Neural cell (in vitro differentiated cells): ENCODE data around the gene PTPRG. TPM values are rescaled to one million over a fixed set of nuclear protein-coding genes. Genes with fewer than 3 reads are reported as not detected.

Source experiments
- H2AFZ ChIP-seq: fragments of 200-600, 300-800 bp; sonication (generic), shearing (Covaris generic); 2 replicates; pipeline ENCODE4 v1.6.0; 2014; ENCODE audit warnings: low read depth, mild to moderate bottlenecking, antibody characterized with exemption, low read length, moderate library complexity
- H3F3A ChIP-seq: fragments of 200-600 bp; shearing (Covaris generic); 2 replicates; pipeline ENCODE4 v1.6.1; 2016; ENCODE audit warnings: mild to moderate bottlenecking, moderate library complexity, mixed read lengths, antibody characterized with exemption, low read length; ENCODE audit not compliant: insufficient read depth, poor library complexity, severe bottlenecking
- H3K27ac ChIP-seq: fragments of 200-600, 300-800 bp; sonication (generic), shearing (Covaris generic); 2 replicates; pipeline ENCODE4 v1.5.1; 2014; ENCODE audit warnings: mild to moderate bottlenecking, low read length, moderate library complexity
- H3K27me3 ChIP-seq: fragments of 300-800, 200-600 bp; sonication (generic), shearing (Covaris generic); 2 replicates; pipeline ENCODE4 v1.6.0; 2014; ENCODE audit warnings: mild to moderate bottlenecking, low read depth, low read length, moderate library complexity; ENCODE audit not compliant: insufficient read depth
- H3K36me3 ChIP-seq: fragments of 300-800, 200-600 bp; sonication (generic), shearing (Covaris generic); 2 replicates; pipeline ENCODE4 v1.5.1; 2014; ENCODE audit warnings: mild to moderate bottlenecking, antibody characterized with exemption, low read length, moderate library complexity; ENCODE audit not compliant: insufficient read depth
- H3K4me2 ChIP-seq: fragments of 300-800, 200-600 bp; sonication (generic), shearing (Covaris generic); 2 replicates; pipeline ENCODE4 v1.6.0; 2014; ENCODE audit warnings: mild to moderate bottlenecking, low read length
- H3K4me3 ChIP-seq: fragments of 300-800, 200-600 bp; sonication (generic), shearing (Covaris generic); 2 replicates; pipeline ENCODE4 v1.5.1; 2014; ENCODE audit warnings: mild to moderate bottlenecking, low read length, moderate library complexity
- H3K79me2 ChIP-seq: fragments of 200-600 bp; shearing (Covaris generic); replicated peaks from 2 replicates; pipeline ENCODE4 v1.6.0; 2014; ENCODE audit warnings: mild to moderate bottlenecking, low read length, moderate library complexity; ENCODE audit not compliant: insufficient read depth
- H3K9ac ChIP-seq: fragments of 300-800, 200-600 bp; sonication (generic), shearing (Covaris generic); 2 replicates; pipeline ENCODE4 v1.6.1; 2016; ENCODE audit warnings: mild to moderate bottlenecking, low read length, mixed read lengths
- H3K9me2 ChIP-seq: fragments of 200-600 bp; shearing (Covaris generic); 2 replicates; pipeline ENCODE4 v1.6.1; 2016; ENCODE audit warnings: mild to moderate bottlenecking, low read length, mixed read lengths; ENCODE audit not compliant: insufficient read depth
- H3K9me3 ChIP-seq: fragments of 200-600, 300-800 bp; sonication (generic), shearing (Covaris generic); 2 replicates; pipeline ENCODE4 v1.6.1; 2016; ENCODE audit warnings: mild to moderate bottlenecking, mixed run types, low read length, moderate library complexity, mixed read lengths
- H4K20me1 ChIP-seq: fragments of 200-600 bp; shearing (Covaris generic); 2 replicates; pipeline ENCODE4 v1.6.1; 2016; ENCODE audit warnings: mild to moderate bottlenecking, mixed run types; ENCODE audit not compliant: insufficient read depth
- EP300 ChIP-seq: fragments of 450-650 bp; conservative IDR thresholded peaks from 2 replicates; pipeline ENCODE4 v1.6.1; 2014; ENCODE audit warnings: antibody characterized with exemption, mild to moderate bottlenecking, moderate library complexity; ENCODE audit not compliant: poor library complexity, severe bottlenecking
- EZH2 ChIP-seq: fragments of 200-600, 300-800 bp; shearing (Covaris generic), sonication (generic); IDR thresholded peaks from 2 replicates; pipeline ENCODE4 v1.6.1; 2014; ENCODE audit warnings: antibody characterized with exemption, low read length, borderline replicate concordance, mild to moderate bottlenecking; ENCODE audit not compliant: insufficient read depth, poor library complexity, severe bottlenecking
- MXI1 ChIP-seq: fragments of 450-650 bp; conservative IDR thresholded peaks from 2 replicates; pipeline ENCODE4 v1.6.1; 2014; ENCODE audit warnings: antibody characterized with exemption, mild to moderate bottlenecking; ENCODE audit not compliant: poor library complexity, severe bottlenecking
- POLR2AphosphoS5 ChIP-seq: IDR thresholded peaks from 2 replicates; pipeline ENCODE4 v1.6.1; 2012
- RAD21 ChIP-seq: fragments of 450-650 bp; conservative IDR thresholded peaks from 2 replicates; pipeline ENCODE4 v1.6.1; 2014; ENCODE audit warnings: antibody characterized with exemption, mild to moderate bottlenecking, moderate library complexity
- SMC3 ChIP-seq: fragments of 450-650 bp; conservative IDR thresholded peaks from 2 replicates; pipeline ENCODE4 v1.6.1; 2014; ENCODE audit warnings: antibody characterized with exemption, mild to moderate bottlenecking, moderate library complexity; ENCODE audit not compliant: poor library complexity
- TAF1 ChIP-seq: IDR thresholded peaks from 2 replicates; pipeline ENCODE4 v1.6.1; 2012; ENCODE audit warnings: low read depth
- polyA plus RNA-seq: library from polyadenylated mRNA; depleted of rRNA; stranded (reverse); fragments of >200 nt; gene quantifications from 2 replicates; pipeline ENCODE4 v1.2.3, GENCODE V29; 2014
- TF ChIP-seq, protein P1 (sequence below): IDR thresholded peaks from 2 replicates; pipeline ENCODE4 v1.6.1; 2012; ENCODE audit warnings: borderline replicate concordance
- TF ChIP-seq, protein P2 (sequence below): fragments of 450-650 bp; IDR thresholded peaks from 2 replicates; pipeline ENCODE4 v1.5.1; 2014; ENCODE audit warnings: antibody characterized with exemption, mild to moderate bottlenecking, moderate library complexity; ENCODE audit not compliant: poor library complexity, severe bottlenecking

The PTPRG gene
- polyA plus RNA-seq, 1 donor from 2014 or later, result 33.1 TPM

- TF ChIP-seq, protein P1, sequence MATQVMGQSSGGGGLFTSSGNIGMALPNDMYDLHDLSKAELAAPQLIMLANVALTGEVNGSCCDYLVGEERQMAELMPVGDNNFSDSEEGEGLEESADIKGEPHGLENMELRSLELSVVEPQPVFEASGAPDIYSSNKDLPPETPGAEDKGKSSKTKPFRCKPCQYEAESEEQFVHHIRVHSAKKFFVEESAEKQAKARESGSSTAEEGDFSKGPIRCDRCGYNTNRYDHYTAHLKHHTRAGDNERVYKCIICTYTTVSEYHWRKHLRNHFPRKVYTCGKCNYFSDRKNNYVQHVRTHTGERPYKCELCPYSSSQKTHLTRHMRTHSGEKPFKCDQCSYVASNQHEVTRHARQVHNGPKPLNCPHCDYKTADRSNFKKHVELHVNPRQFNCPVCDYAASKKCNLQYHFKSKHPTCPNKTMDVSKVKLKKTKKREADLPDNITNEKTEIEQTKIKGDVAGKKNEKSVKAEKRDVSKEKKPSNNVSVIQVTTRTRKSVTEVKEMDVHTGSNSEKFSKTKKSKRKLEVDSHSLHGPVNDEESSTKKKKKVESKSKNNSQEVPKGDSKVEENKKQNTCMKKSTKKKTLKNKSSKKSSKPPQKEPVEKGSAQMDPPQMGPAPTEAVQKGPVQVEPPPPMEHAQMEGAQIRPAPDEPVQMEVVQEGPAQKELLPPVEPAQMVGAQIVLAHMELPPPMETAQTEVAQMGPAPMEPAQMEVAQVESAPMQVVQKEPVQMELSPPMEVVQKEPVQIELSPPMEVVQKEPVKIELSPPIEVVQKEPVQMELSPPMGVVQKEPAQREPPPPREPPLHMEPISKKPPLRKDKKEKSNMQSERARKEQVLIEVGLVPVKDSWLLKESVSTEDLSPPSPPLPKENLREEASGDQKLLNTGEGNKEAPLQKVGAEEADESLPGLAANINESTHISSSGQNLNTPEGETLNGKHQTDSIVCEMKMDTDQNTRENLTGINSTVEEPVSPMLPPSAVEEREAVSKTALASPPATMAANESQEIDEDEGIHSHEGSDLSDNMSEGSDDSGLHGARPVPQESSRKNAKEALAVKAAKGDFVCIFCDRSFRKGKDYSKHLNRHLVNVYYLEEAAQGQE, result no peak
- TF ChIP-seq POLR2AphosphoS5 (no peak), TAF1 (no peak), MXI1 (no peak), SMC3 (no peak), EZH2 (no peak), EP300 (no peak), RAD21 (no peak)
- TF ChIP-seq, protein P2, sequence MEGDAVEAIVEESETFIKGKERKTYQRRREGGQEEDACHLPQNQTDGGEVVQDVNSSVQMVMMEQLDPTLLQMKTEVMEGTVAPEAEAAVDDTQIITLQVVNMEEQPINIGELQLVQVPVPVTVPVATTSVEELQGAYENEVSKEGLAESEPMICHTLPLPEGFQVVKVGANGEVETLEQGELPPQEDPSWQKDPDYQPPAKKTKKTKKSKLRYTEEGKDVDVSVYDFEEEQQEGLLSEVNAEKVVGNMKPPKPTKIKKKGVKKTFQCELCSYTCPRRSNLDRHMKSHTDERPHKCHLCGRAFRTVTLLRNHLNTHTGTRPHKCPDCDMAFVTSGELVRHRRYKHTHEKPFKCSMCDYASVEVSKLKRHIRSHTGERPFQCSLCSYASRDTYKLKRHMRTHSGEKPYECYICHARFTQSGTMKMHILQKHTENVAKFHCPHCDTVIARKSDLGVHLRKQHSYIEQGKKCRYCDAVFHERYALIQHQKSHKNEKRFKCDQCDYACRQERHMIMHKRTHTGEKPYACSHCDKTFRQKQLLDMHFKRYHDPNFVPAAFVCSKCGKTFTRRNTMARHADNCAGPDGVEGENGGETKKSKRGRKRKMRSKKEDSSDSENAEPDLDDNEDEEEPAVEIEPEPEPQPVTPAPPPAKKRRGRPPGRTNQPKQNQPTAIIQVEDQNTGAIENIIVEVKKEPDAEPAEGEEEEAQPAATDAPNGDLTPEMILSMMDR, result no peak
- H3K79me2 ChIP-seq, result no peaks in the 10 kb centered on the region
- no peak overlapping the region for H3K27ac ChIP-seq
- H3K9ac ChIP-seq, result no peak overlapping the region
- H3K9me2 ChIP-seq, result no peaks in the 10 kb centered on the region
- no peak overlapping the region for H3K4me2 ChIP-seq
- H3K36me3 ChIP-seq, result no peaks in the 10 kb centered on the region
- no peak overlapping the region for H2AFZ ChIP-seq
- H3K4me3 ChIP-seq, result no peak overlapping the region
- H3K27me3 ChIP-seq, result no peaks in the 10 kb centered on the region
- no peaks in the 10 kb centered on the region for H4K20me1 ChIP-seq
- H3K9me3 ChIP-seq, result no peaks in the 10 kb centered on the region
- no peaks in the 10 kb centered on the region for H3F3A ChIP-seq
These were observed 264.8 kb downstream of the PTPRG start for GRCh38 chr3:61826161-61826560.

DNA sequence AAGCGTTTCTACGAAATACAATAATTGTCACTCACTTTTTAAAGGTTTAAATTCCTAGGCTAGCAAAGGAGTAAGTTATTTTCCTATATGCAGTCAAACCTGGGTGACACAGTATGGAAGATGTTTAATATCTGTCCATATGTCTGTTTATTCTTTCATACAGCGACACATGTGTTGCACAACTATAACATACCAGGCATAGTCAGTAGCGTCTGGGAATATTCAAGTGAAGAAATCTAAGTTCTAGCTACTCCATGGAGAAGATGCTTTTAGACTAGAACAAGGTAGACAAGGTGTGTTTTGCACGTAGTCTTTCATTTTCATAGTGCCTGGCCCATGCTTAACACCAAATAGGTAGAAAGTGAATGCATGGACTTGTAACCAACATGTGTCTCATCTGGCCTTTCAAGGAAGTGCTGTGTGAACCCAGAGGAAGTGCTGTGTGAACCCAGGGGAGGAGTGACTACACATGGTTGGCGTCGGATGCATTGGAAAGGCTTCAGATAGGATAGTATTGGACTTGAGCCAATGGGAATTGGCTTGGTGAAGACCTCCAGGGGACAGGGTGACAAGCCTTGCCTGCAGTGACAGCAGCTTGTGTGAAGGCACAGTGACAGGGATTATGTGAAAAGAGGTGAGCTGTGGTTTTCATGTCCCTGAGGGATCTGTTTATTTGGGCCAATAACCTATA lies 267.0 kb downstream of the PTPRG start:
- H3K79me2 ChIP-seq, result no peaks in the 10 kb centered on the region
- H3K27ac ChIP-seq, result no peak overlapping the region
- no peak overlapping the region for H3K4me2 ChIP-seq

More for the DNA sequence above, 267.0 kb downstream of the PTPRG start:
- TF ChIP-seq RAD21 (no peak), SMC3 (no peak), TAF1 (no peak), EP300 (no peak), POLR2AphosphoS5 (no peak), EZH2 (no peak), MXI1 (no peak)
- TF ChIP-seq, protein P1, result no peak
- TF ChIP-seq, protein P2, result no peak
- Histone ChIP-seq H3K9me2 (no peaks in the 10 kb centered on the region), H3F3A (no peaks in the 10 kb centered on the region), H3K27me3 (no peaks in the 10 kb centered on the region), H3K9me3 (no peaks in the 10 kb centered on the region), H3K4me3 (no peak overlapping the region), H3K9ac (no peak overlapping the region), H3K36me3 (no peaks in the 10 kb centered on the region), H4K20me1 (no peaks in the 10 kb centered on the region), H2AFZ (no peak overlapping the region)
